Midbrain (tissue), 1 donor: Measurements from ENCODE around the gene PRND.
"Not testable (repeated sequence)": the region's sequence is repeated elsewhere in the genome, so short reads cannot be mapped to it uniquely, and the experiment has no call there.

ENCODE experiments used
- DNase-seq: peaks from one replicate; lab custom pipeline; 2025; lab: John Stamatoyannopoulos, UW

Gene PRND

GRCh38 chr20:4737857-4738627, 16.3 kb downstream of the PRND start:
- DNase-seq = no peak

- DNase-seq = peak; percentile 22
Measured at GRCh38 chr20:4740774-4741431, 19.2 kb downstream of the PRND start.

GRCh38 chr20:4748847-4749246, 27.1 kb downstream of the PRND start:
- no peak for DNase-seq

GRCh38 chr20:4749326-4749725, 27.6 kb downstream of the PRND start:
- no peak for DNase-seq

- DNase-seq = no peak
Measured at GRCh38 chr20:4750381-4750780, 28.7 kb downstream of the PRND start.

- DNase-seq = not testable (repeated sequence)
Measured at GRCh38 chr20:4759100-4759884, 37.6 kb downstream of the PRND start.

- no peak for DNase-seq
Measured at GRCh38 chr20:4763261-4763660, 41.6 kb downstream of the PRND start.

- peak; percentile 12 for DNase-seq
Measured at GRCh38 chr20:4763723-4764510, 42.2 kb downstream of the PRND start.

GRCh38 chr20:4764805-4765204, 43.1 kb downstream of the PRND start:
- DNase-seq = no peak

- DNase-seq = no peak
Measured at GRCh38 chr20:4765681-4766080, 44.0 kb downstream of the PRND start.

- peak; percentile 27 for DNase-seq
Measured at GRCh38 chr20:4766631-4767030, 44.9 kb downstream of the PRND start.

GRCh38 chr20:4767084-4767483, 45.4 kb downstream of the PRND start:
- DNase-seq = no peak

- no peak for DNase-seq
Measured at GRCh38 chr20:4769328-4769727, 47.6 kb downstream of the PRND start.

- DNase-seq = no peak
Measured at GRCh38 chr20:4770026-4770425, 48.3 kb downstream of the PRND start.

- DNase-seq = no peak
Measured at GRCh38 chr20:4771004-4771403, 49.3 kb downstream of the PRND start.

- no peak for DNase-seq
Measured at GRCh38 chr20:4772132-4772531, 50.4 kb downstream of the PRND start.

GRCh38 chr20:4773014-4773413, 51.3 kb downstream of the PRND start:
- not testable (repeated sequence) for DNase-seq

GRCh38 chr20:4773736-4774135, 52.0 kb downstream of the PRND start:
- DNase-seq = no peak

- DNase-seq = no peak
Measured at GRCh38 chr20:4774207-4774606, 52.5 kb downstream of the PRND start.

GRCh38 chr20:4775322-4776078, 53.8 kb downstream of the PRND start:
- DNase-seq = no peak

GRCh38 chr20:4776079-4776630, 54.4 kb downstream of the PRND start:
- DNase-seq = no peak
